Trophoblast cell (in vitro differentiated cells and primary cell): ENCODE results near the gene APOD.
"Not testable (repeated sequence)": the region's sequence is repeated elsewhere in the genome, so short reads cannot be mapped to it uniquely, and the experiment has no call there.

Source experiments
- DNase-seq, 2 donors: peaks; one replicate each; pipeline ENCODE4 v3.0.0-alpha.2; 2016
- H2AFZ ChIP-seq: 2 replicates; pipeline ENCODE4 v1.6.1; 2013; ENCODE audit warnings: low read length, moderate library complexity, mild to moderate bottlenecking; ENCODE audit not compliant: insufficient read depth, poor library complexity
- H2AK5ac ChIP-seq: 2 replicates; pipeline ENCODE4 v1.6.1; 2013; ENCODE audit warnings: mild to moderate bottlenecking, low read length
- H2BK120ac ChIP-seq: 2 replicates; pipeline ENCODE4 v1.6.1; 2013; ENCODE audit warnings: low read length, mild to moderate bottlenecking, moderate library complexity; ENCODE audit not compliant: insufficient read depth, poor library complexity
- H2BK12ac ChIP-seq: 2 replicates; pipeline ENCODE4 v1.6.1; 2013; ENCODE audit warnings: mild to moderate bottlenecking, low read length, moderate library complexity
- H2BK5ac ChIP-seq: 2 replicates; pipeline ENCODE4 v1.6.1; 2013; ENCODE audit warnings: low read length, low read depth, moderate library complexity, mild to moderate bottlenecking; ENCODE audit not compliant: poor library complexity
- H3K14ac ChIP-seq: 2 replicates; pipeline ENCODE4 v1.6.1; 2013; ENCODE audit warnings: mild to moderate bottlenecking, low read length
- H3K18ac ChIP-seq: 2 replicates; pipeline ENCODE4 v1.6.1; 2013; ENCODE audit warnings: mild to moderate bottlenecking, low read length
- H3K23ac ChIP-seq: 2 replicates; pipeline ENCODE4 v1.6.1; 2013; ENCODE audit warnings: low read length
- H3K27ac ChIP-seq: 2 replicates; pipeline ENCODE4 v1.5.1; 2013; ENCODE audit warnings: low read depth, mild to moderate bottlenecking, inconsistent platforms, low read length, moderate library complexity
- H3K27me3 ChIP-seq: 2 replicates; pipeline ENCODE4 v1.6.1; 2013; ENCODE audit warnings: inconsistent platforms, mild to moderate bottlenecking, low read length, moderate library complexity; ENCODE audit not compliant: insufficient read depth
- H3K36me3 ChIP-seq, 2 experiments: 1 replicate in 1 of 2; 2 replicates in 1 of 2; pipeline ENCODE4 v1.6.1; 2013; ENCODE audit warnings: low read length in 2 of 2, mild to moderate bottlenecking in 2 of 2, moderate library complexity in 1 of 2; ENCODE audit not compliant: insufficient read depth in 2 of 2, control insufficient read depth in 1 of 2
- H3K4ac ChIP-seq: 2 replicates; pipeline ENCODE4 v1.6.1; 2013; ENCODE audit warnings: low read depth, mild to moderate bottlenecking, low read length, moderate library complexity
- H3K4me1 ChIP-seq, 2 experiments: 1 replicate in 1 of 2; 2 replicates in 1 of 2; pipeline ENCODE4 v1.6.1; 2013; ENCODE audit warnings: low read length in 2 of 2, mild to moderate bottlenecking in 2 of 2, moderate library complexity in 1 of 2; ENCODE audit not compliant: insufficient read depth in 2 of 2, control insufficient read depth in 1 of 2
- H3K4me2 ChIP-seq: 2 replicates; pipeline ENCODE4 v1.6.1; 2013; ENCODE audit warnings: inconsistent platforms, mild to moderate bottlenecking, low read length, moderate library complexity
- H3K4me3 ChIP-seq: 2 replicates; pipeline ENCODE4 v1.5.1; 2013; ENCODE audit warnings: mild to moderate bottlenecking, low read depth, low read length, inconsistent platforms
- H3K79me1 ChIP-seq: one replicate; pipeline ENCODE4 v1.6.1; 2013; ENCODE audit warnings: low read length
- H3K79me2 ChIP-seq: 2 replicates; pipeline ENCODE4 v1.6.1; 2013; ENCODE audit warnings: low read length, mild to moderate bottlenecking; ENCODE audit not compliant: control insufficient read depth, insufficient read depth, poor library complexity
- H3K9ac ChIP-seq: 2 replicates; pipeline ENCODE4 v1.6.1; 2013; ENCODE audit warnings: mild to moderate bottlenecking, low read length
- H3K9me3 ChIP-seq: 2 replicates; pipeline ENCODE4 v1.6.1; 2013; ENCODE audit warnings: low read depth, mild to moderate bottlenecking, control low read depth, inconsistent platforms, low read length; ENCODE audit not compliant: insufficient read depth
- H4K12ac ChIP-seq: 2 replicates; pipeline ENCODE4 v1.6.1; 2013; ENCODE audit warnings: low read depth, mild to moderate bottlenecking, low read length, moderate library complexity
- H4K8ac ChIP-seq: 2 replicates; pipeline ENCODE4 v1.6.1; 2013; ENCODE audit warnings: low read depth, mild to moderate bottlenecking, low read length, moderate library complexity
- H4K91ac ChIP-seq: one replicate; pipeline ENCODE4 v1.6.1; 2013; ENCODE audit warnings: low read depth, mild to moderate bottlenecking, low read length, moderate library complexity
- WGBS: extraction: QIAGEN DNeasy Blood & Tissue Kit; methylation state at CpG from one replicate; pipeline ENCODE4 v1.1.7; 2013; ENCODE audit warnings: missing lambda C conversion rate; ENCODE audit not compliant: insufficient read length, insufficient coverage; ENCODE audit errors: extremely low coverage; 5-methylcytosine and 5-hydroxymethylcytosine counted together

Gene APOD

DNA sequence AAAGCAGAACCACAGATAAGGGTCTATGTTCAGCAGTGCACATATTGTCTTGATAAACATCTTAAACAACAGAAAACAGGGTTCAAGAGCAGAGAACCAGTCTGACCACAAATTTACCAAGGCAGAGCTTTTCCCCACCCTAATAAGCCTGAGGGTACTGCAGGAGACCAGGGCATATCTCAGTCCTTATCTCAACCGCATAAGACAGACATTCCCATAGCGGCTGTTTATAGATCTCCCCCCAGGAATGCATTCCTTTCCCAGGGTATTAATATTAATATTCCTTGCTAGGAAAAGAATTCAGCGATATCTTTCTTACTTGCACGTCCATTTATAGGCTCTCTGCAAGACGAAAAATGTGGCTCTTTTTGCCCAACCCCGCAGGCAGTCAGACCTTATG, 6.1 kb upstream of the APOD start:
- WGBS: no CpG with 5 or more reads among the region's 6 CpGs
- not testable (repeated sequence) for H3K4me1 ChIP-seq, H3K18ac ChIP-seq, H3K23ac ChIP-seq, H3K4me3 ChIP-seq, H2AFZ ChIP-seq, H3K14ac ChIP-seq, H2BK120ac ChIP-seq, H3K27ac ChIP-seq, H3K4me2 ChIP-seq, H3K9me3 ChIP-seq, H4K91ac ChIP-seq, H2BK12ac ChIP-seq, H3K4ac ChIP-seq, H3K9ac ChIP-seq, H4K12ac ChIP-seq, H3K79me2 ChIP-seq, H2BK5ac ChIP-seq, H3K36me3 ChIP-seq, H4K8ac ChIP-seq, H3K27me3 ChIP-seq, H3K79me1 ChIP-seq, H2AK5ac ChIP-seq
- peak; percentile 29 to 68 for DNase-seq

- H3K9ac ChIP-seq: no peak overlapping the region
- peaks cover 5% of the 10 kb centered on the region for H3K9me3 ChIP-seq
Observed at GRCh38 chr3:195587824-195588223, 4.1 kb upstream of the APOD start.

GRCh38 chr3:195587406-195587805, 3.7 kb upstream of the APOD start:
- Histone ChIP-seq H3K27me3 (no peaks in the 10 kb centered on the region), H4K91ac (no peak overlapping the region), H3K14ac (no peak overlapping the region), H4K12ac (no peak overlapping the region), H2BK5ac (no peak overlapping the region), H3K4me1 (peaks cover 0 to 2% of the 10 kb centered on the region in 2 experiments), H3K4ac (no peak overlapping the region), H2BK120ac (no peak overlapping the region), H2BK12ac (no peak overlapping the region), H2AK5ac (no peak overlapping the region), H3K9ac (no peak overlapping the region), H3K4me3 (no peak overlapping the region), H3K9me3 (peaks cover 5% of the 10 kb centered on the region), H4K8ac (no peak overlapping the region), H3K36me3 (no peaks in the 10 kb centered on the region), H3K79me1 (no peaks in the 10 kb centered on the region), H3K4me2 (no peak overlapping the region), H3K23ac (no peak overlapping the region), H3K79me2 (no peaks in the 10 kb centered on the region), H3K18ac (no peak overlapping the region), H3K27ac (no peak overlapping the region), H2AFZ (no peak overlapping the region)
- no CpG with 5 or more reads among the region's 4 CpGs for WGBS
- DNase-seq: no peak

More at GRCh38 chr3:195587824-195588223, 4.1 kb upstream of the APOD start:
- Histone ChIP-seq H2BK120ac (no peak overlapping the region), H3K4ac (no peak overlapping the region), H3K27me3 (no peaks in the 10 kb centered on the region), H4K91ac (no peak overlapping the region), H2AFZ (no peak overlapping the region), H3K23ac (no peak overlapping the region), H3K4me2 (no peak overlapping the region), H3K4me3 (no peak overlapping the region), H4K8ac (no peak overlapping the region), H4K12ac (no peak overlapping the region), H2BK12ac (no peak overlapping the region), H3K27ac (no peak overlapping the region), H3K14ac (no peak overlapping the region), H3K18ac (no peak overlapping the region), H3K4me1 (peaks cover 0 to 2% of the 10 kb centered on the region in 2 experiments), H2BK5ac (no peak overlapping the region), H3K79me2 (no peaks in the 10 kb centered on the region), H2AK5ac (no peak overlapping the region), H3K36me3 (no peaks in the 10 kb centered on the region), H3K79me1 (no peaks in the 10 kb centered on the region)
- DNase-seq: no peak
- WGBS: no CpG with 5 or more reads among the region's 5 CpGs

DNA sequence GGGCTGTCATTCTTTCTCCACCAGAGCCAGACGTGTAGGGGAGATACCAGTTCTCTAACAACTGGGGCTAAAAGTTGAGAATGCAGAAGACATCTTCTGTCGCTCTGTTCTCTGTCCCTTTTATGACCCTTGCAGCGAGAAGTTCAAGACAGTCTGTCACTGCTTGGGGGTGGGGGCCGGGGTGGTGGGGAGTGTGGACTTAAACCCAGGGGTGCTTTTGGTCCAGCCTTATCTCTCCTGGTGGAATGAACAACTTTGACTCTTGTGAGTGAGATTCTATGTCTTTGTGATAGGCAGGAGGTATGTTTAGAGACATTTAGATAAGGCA, 767 bp upstream of the APOD start:
- Histone ChIP-seq H2AK5ac (no peak overlapping the region), H3K79me2 (no peaks in the 10 kb centered on the region), H3K4me1 (peaks cover 0 to 2% of the 10 kb centered on the region in 2 experiments), H2AFZ (peak overlapping the region; percentile 37), H2BK12ac (no peak overlapping the region), H3K14ac (no peak overlapping the region), H3K79me1 (no peaks in the 10 kb centered on the region), H3K36me3 (no peaks in the 10 kb centered on the region), H3K27me3 (no peaks in the 10 kb centered on the region), H4K91ac (no peak overlapping the region), H3K4me3 (no peak overlapping the region), H3K4me2 (no peak overlapping the region), H3K23ac (no peak overlapping the region), H3K9me3 (peaks cover 3% of the 10 kb centered on the region), H3K4ac (no peak overlapping the region), H3K27ac (no peak overlapping the region), H3K18ac (no peak overlapping the region), H2BK120ac (no peak overlapping the region), H4K8ac (no peak overlapping the region), H2BK5ac (no peak overlapping the region), H4K12ac (no peak overlapping the region), H3K9ac (no peak overlapping the region)
- DNase-seq: no peak
- WGBS: no CpG with 5 or more reads among the region's 4 CpGs
